GM18909 (cell line): ENCODE results near the gene LTV1.
A peak's percentile ranks its signal among the peaks of the same experiment; 100 is the strongest.
"Not testable (repeated sequence)": the region's sequence is repeated elsewhere in the genome, so short reads cannot be mapped to it uniquely, and the experiment has no call there.

Experiments
- ATAC-seq: cut with Tn5 transposase; IDR thresholded peaks from one replicate; pipeline ENCODE4 v1.9.1; 2021; ENCODE audit warnings: mild to moderate bottlenecking; ENCODE audit not compliant: unreplicated experiment, poor library complexity

Gene LTV1

GRCh38 chr6:143840595-143841265, 2.4 kb upstream of the LTV1 start:
- no peak for ATAC-seq

- peak; percentile 30 for ATAC-seq
Measured at GRCh38 chr6:143842461-143842901, 657 bp upstream of the LTV1 start.

- peak; percentile 9 for ATAC-seq
Measured at GRCh38 chr6:143843677-143843999, 500 bp downstream of the LTV1 start.

GRCh38 chr6:143844006-143844405, 868 bp downstream of the LTV1 start:
- ATAC-seq, result no peak

GRCh38 chr6:143845033-143845432, 1.9 kb downstream of the LTV1 start:
- no peak for ATAC-seq

- not testable (repeated sequence) for ATAC-seq
Measured at GRCh38 chr6:143851706-143852105, 8.6 kb downstream of the LTV1 start.

GRCh38 chr6:143855057-143855456, 11.9 kb downstream of the LTV1 start:
- ATAC-seq, result not testable (repeated sequence)

- not testable (repeated sequence) for ATAC-seq
Measured at GRCh38 chr6:143856762-143857161, 13.6 kb downstream of the LTV1 start.

GRCh38 chr6:143857651-143858050, 14.5 kb downstream of the LTV1 start:
- ATAC-seq, result no peak

GRCh38 chr6:143859891-143860660, 16.9 kb downstream of the LTV1 start:
- ATAC-seq, result no peak

- no peak for ATAC-seq
Measured at GRCh38 chr6:143863771-143864170, 20.6 kb downstream of the LTV1 start.

GRCh38 chr6:143864234-143864633, 21.1 kb downstream of the LTV1 start, which contains the start of gene ZC2HC1B:
TSS of gene ZC2HC1B (plus strand) at chr6:143864474. CDS start at chr6:143864540, 66 bp downstream.
- no peak for ATAC-seq

GRCh38 chr6:143867236-143867635, 24.1 kb downstream of the LTV1 start:
- no peak for ATAC-seq

- ATAC-seq, result not testable (repeated sequence)
Measured at GRCh38 chr6:143868808-143869207, 25.7 kb downstream of the LTV1 start.

GRCh38 chr6:143871202-143871730, 28.1 kb downstream of the LTV1 start:
- not testable (repeated sequence) for ATAC-seq

- ATAC-seq, result peak; percentile 97
Measured at GRCh38 chr6:143872201-143872600, 29.1 kb downstream of the LTV1 start.

GRCh38 chr6:143873600-143873999, 30.5 kb downstream of the LTV1 start:
- ATAC-seq, result not testable (repeated sequence)

- ATAC-seq, result not testable (repeated sequence)
Measured at GRCh38 chr6:143874503-143874902, 31.4 kb downstream of the LTV1 start.

GRCh38 chr6:143877584-143878271, 34.6 kb downstream of the LTV1 start:
- ATAC-seq, result no peak

- ATAC-seq, result no peak
Measured at GRCh38 chr6:143878272-143878760, 35.2 kb downstream of the LTV1 start.

GRCh38 chr6:143880412-143880811, 37.3 kb downstream of the LTV1 start:
- no peak for ATAC-seq
